ENCODE data around the gene TRIM60.
"Not testable (repeated sequence)": the region's sequence is repeated elsewhere in the genome, so short reads cannot be mapped to it uniquely, and the experiment has no call there.

The TRIM60 gene

GRCh38 chr4:165055601-165056000 is 23.8 kb downstream of the TRIM60 start:
- no peak overlapping the region for H2BK5ac ChIP-seq (ENCODE audit: low read length)
- H3K4me2 ChIP-seq (ENCODE audit: low read length): no peak overlapping the region
- no peak overlapping the region for H3K23ac ChIP-seq (ENCODE audit: low read length)
- no peak overlapping the region for H4K5ac ChIP-seq (ENCODE audit: low read length)
- no peak overlapping the region for H3K4me3 ChIP-seq (ENCODE audit: low read length)
- H3K27ac ChIP-seq (ENCODE audit: low read depth, low read length): no peak overlapping the region
- no peak for DNase-seq
- no peaks in the 10 kb centered on the region for H3K79me2 ChIP-seq (ENCODE audit: control insufficient read depth, insufficient read depth, low read length)
- H3K4ac ChIP-seq (ENCODE audit: low read depth, low read length): no peak overlapping the region
- H4K8ac ChIP-seq (ENCODE audit: low read depth, low read length): no peak overlapping the region
- H3K56ac ChIP-seq (ENCODE audit: low read length): no peak overlapping the region
- H3K27me3 ChIP-seq (ENCODE audit: insufficient read depth, low read length, poor library complexity): no peaks in the 10 kb centered on the region
- H3K9ac ChIP-seq (ENCODE audit: low read length): no peak overlapping the region
- no peak overlapping the region for H2AK5ac ChIP-seq (ENCODE audit: low read length)
- H3K36me3 ChIP-seq (ENCODE audit: control insufficient read depth, insufficient read depth, low read length): no peaks in the 10 kb centered on the region
- no CpG with 5 or more reads among the region's 9 CpGs for WGBS (ENCODE audit: extremely low coverage, insufficient coverage, low lambda C conversion rate)
- H3K4me1 ChIP-seq (ENCODE audit: control insufficient read depth, low read depth, low read length): no peaks in the 10 kb centered on the region
- no peaks in the 10 kb centered on the region for H3K79me1 ChIP-seq (ENCODE audit: low read length)
- no peak overlapping the region for H3K18ac ChIP-seq (ENCODE audit: low read length)
- H2BK120ac ChIP-seq (ENCODE audit: low read depth, low read length): no peak overlapping the region
- H2BK15ac ChIP-seq (replicated peaks; ENCODE audit: low read depth): no peak overlapping the region

DNA sequence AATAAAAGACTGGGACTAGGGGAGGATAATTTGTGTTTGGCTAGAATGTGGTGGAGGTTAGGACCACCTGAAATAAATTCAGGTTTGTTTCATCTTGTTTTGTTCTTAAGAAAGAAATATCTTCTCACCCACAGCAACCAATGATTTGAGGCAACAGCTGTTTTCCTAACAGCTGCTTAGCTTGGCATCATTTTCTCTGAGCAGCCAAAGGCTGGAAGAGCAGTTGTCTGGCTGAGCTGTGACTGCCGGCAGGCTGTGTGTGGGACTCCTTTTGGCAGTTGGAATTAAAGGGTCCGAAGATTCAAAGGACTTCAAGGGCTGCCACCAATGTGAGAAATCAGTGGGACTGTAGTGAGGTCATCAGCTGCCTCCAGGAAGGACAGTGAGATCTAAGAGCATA is 26.9 kb downstream of the TRIM60 start:
- Histone ChIP-seq H3K56ac (ENCODE audit: low read length) (no peak overlapping the region), H2AK5ac (ENCODE audit: low read length) (no peak overlapping the region), H3K4me2 (ENCODE audit: low read length) (no peak overlapping the region), H4K5ac (ENCODE audit: low read length) (no peak overlapping the region), H3K27ac (ENCODE audit: low read depth, low read length) (no peak overlapping the region), H3K79me2 (ENCODE audit: control insufficient read depth, insufficient read depth, low read length) (no peaks in the 10 kb centered on the region), H3K79me1 (ENCODE audit: low read length) (no peaks in the 10 kb centered on the region), H2BK120ac (ENCODE audit: low read depth, low read length) (no peak overlapping the region), H2BK15ac (replicated peaks; ENCODE audit: low read depth) (no peak overlapping the region), H3K4me3 (ENCODE audit: low read length) (no peak overlapping the region), H3K9ac (ENCODE audit: low read length) (no peak overlapping the region), H3K4ac (ENCODE audit: low read depth, low read length) (no peak overlapping the region), H3K36me3 (ENCODE audit: control insufficient read depth, insufficient read depth, low read length) (no peaks in the 10 kb centered on the region), H2BK5ac (ENCODE audit: low read length) (no peak overlapping the region), H3K4me1 (ENCODE audit: control insufficient read depth, low read depth, low read length) (no peaks in the 10 kb centered on the region), H3K23ac (ENCODE audit: low read length) (no peak overlapping the region), H3K27me3 (ENCODE audit: insufficient read depth, low read length, poor library complexity) (no peaks in the 10 kb centered on the region), H3K18ac (ENCODE audit: low read length) (no peak overlapping the region), H4K8ac (ENCODE audit: low read depth, low read length) (no peak overlapping the region)
- WGBS (ENCODE audit: extremely low coverage, insufficient coverage, low lambda C conversion rate): no CpG with 5 or more reads among the region's 2 CpGs
- no peak for DNase-seq

DNA sequence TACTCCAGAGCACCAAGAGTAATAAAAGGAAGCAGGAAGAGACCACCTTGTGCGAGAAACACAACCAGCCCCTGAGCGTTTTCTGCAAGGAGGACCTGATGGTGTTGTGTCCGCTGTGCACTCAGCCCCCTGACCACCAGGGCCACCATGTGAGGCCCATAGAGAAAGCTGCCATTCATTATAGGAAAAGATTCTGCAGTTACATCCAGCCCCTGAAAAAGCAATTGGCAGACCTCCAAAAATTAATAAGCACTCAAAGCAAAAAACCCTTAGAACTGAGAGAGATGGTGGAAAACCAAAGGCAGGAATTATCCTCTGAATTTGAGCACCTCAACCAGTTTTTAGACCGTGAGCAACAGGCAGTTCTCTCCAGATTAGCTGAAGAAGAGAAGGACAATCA is 27.6 kb downstream of the TRIM60 start:
- no peak overlapping the region for H3K4me3 ChIP-seq (ENCODE audit: low read length)
- no peaks in the 10 kb centered on the region for H3K27me3 ChIP-seq (ENCODE audit: insufficient read depth, low read length, poor library complexity)
- no peaks in the 10 kb centered on the region for H3K79me1 ChIP-seq (ENCODE audit: low read length)
- H4K5ac ChIP-seq (ENCODE audit: low read length): no peak overlapping the region
- no peak overlapping the region for H3K56ac ChIP-seq (ENCODE audit: low read length)
- H2BK5ac ChIP-seq (ENCODE audit: low read length): no peak overlapping the region
- no peaks in the 10 kb centered on the region for H3K36me3 ChIP-seq (ENCODE audit: control insufficient read depth, insufficient read depth, low read length)
- H3K18ac ChIP-seq (ENCODE audit: low read length): no peak overlapping the region
- no peak overlapping the region for H2BK15ac ChIP-seq (replicated peaks; ENCODE audit: low read depth)
- H3K23ac ChIP-seq (ENCODE audit: low read length): no peak overlapping the region
- H3K27ac ChIP-seq (ENCODE audit: low read depth, low read length): no peak overlapping the region
- H3K4ac ChIP-seq (ENCODE audit: low read depth, low read length): no peak overlapping the region
- H2BK120ac ChIP-seq (ENCODE audit: low read depth, low read length): no peak overlapping the region
- no peak overlapping the region for H3K9ac ChIP-seq (ENCODE audit: low read length)
- H3K79me2 ChIP-seq (ENCODE audit: control insufficient read depth, insufficient read depth, low read length): no peaks in the 10 kb centered on the region
- WGBS (ENCODE audit: extremely low coverage, insufficient coverage, low lambda C conversion rate): no CpG with 5 or more reads among the region's 4 CpGs
- no peak overlapping the region for H3K4me2 ChIP-seq (ENCODE audit: low read length)
- DNase-seq: no peak
- H3K4me1 ChIP-seq (ENCODE audit: control insufficient read depth, low read depth, low read length): no peaks in the 10 kb centered on the region
- no peak overlapping the region for H2AK5ac ChIP-seq (ENCODE audit: low read length)
- H4K8ac ChIP-seq (ENCODE audit: low read depth, low read length): no peak overlapping the region

DNA sequence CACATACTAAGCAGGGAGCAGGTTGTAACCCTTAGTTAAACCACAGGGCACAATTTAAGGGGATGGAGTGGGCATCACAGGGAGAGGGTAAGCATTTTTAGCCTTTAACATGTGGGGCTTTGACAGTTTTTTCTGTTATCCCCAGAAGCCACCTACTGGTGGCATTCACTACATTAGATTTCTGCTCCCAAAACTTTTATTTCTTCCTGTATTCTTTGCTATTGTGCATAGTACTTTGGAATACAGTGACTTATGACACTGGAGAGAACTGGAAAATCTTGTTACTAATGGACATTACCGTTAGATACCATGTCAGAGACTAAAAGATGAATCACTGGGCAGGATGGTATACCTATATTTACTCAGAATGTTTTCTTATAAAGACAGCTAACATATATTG is 29.1 kb downstream of the TRIM60 start:
- Histone ChIP-seq H3K9ac (ENCODE audit: low read length) (no peak overlapping the region), H2BK5ac (ENCODE audit: low read length) (no peak overlapping the region), H3K4me2 (ENCODE audit: low read length) (no peak overlapping the region), H4K8ac (ENCODE audit: low read depth, low read length) (no peak overlapping the region), H3K4me3 (ENCODE audit: low read length) (no peak overlapping the region), H2BK15ac (replicated peaks; ENCODE audit: low read depth) (no peak overlapping the region), H3K18ac (ENCODE audit: low read length) (no peak overlapping the region), H3K4me1 (ENCODE audit: control insufficient read depth, low read depth, low read length) (no peaks in the 10 kb centered on the region), H2BK120ac (ENCODE audit: low read depth, low read length) (no peak overlapping the region), H4K5ac (ENCODE audit: low read length) (no peak overlapping the region), H3K4ac (ENCODE audit: low read depth, low read length) (no peak overlapping the region), H3K27ac (ENCODE audit: low read depth, low read length) (no peak overlapping the region), H3K36me3 (ENCODE audit: control insufficient read depth, insufficient read depth, low read length) (no peaks in the 10 kb centered on the region), H3K23ac (ENCODE audit: low read length) (no peak overlapping the region), H3K79me2 (ENCODE audit: control insufficient read depth, insufficient read depth, low read length) (no peaks in the 10 kb centered on the region), H2AK5ac (ENCODE audit: low read length) (no peak overlapping the region), H3K27me3 (ENCODE audit: insufficient read depth, low read length, poor library complexity) (no peaks in the 10 kb centered on the region), H3K56ac (ENCODE audit: low read length) (no peak overlapping the region), H3K79me1 (ENCODE audit: low read length) (no peaks in the 10 kb centered on the region)
- no peak for DNase-seq
- WGBS (ENCODE audit: extremely low coverage, insufficient coverage, low lambda C conversion rate): no CpG with 5 or more reads among the region's 1 CpG

DNA sequence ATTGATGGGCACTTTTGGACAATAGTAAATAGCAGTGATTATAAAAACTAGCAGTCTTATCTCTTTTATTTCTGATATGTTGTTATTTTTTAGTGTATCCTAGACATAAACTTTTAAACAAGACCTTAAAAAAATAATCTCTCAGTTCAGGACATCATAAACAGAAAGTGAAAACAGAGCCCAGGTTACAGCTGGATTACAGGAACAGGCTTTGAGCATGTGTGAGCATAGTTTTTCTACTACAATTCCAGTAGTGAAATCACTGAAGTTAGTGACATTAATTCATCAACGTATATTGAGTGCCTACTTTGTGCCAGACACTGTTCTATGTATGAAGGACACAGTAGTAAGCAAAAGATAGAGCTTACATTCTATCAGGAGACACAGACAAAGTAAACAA is 38.8 kb downstream of the TRIM60 start:
- no peak overlapping the region for H2BK120ac ChIP-seq (ENCODE audit: low read depth, low read length)
- no peaks in the 10 kb centered on the region for H3K27me3 ChIP-seq (ENCODE audit: insufficient read depth, low read length, poor library complexity)
- no peak overlapping the region for H3K23ac ChIP-seq (ENCODE audit: low read length)
- H3K36me3 ChIP-seq (ENCODE audit: control insufficient read depth, insufficient read depth, low read length): no peaks in the 10 kb centered on the region
- no peak overlapping the region for H3K27ac ChIP-seq (ENCODE audit: low read depth, low read length)
- WGBS (ENCODE audit: extremely low coverage, insufficient coverage, low lambda C conversion rate): no CpG with 5 or more reads among the region's 1 CpG
- no peak overlapping the region for H2BK15ac ChIP-seq (replicated peaks; ENCODE audit: low read depth)
- no peak overlapping the region for H4K8ac ChIP-seq (ENCODE audit: low read depth, low read length)
- no peak overlapping the region for H3K4me3 ChIP-seq (ENCODE audit: low read length)
- H3K79me2 ChIP-seq (ENCODE audit: control insufficient read depth, insufficient read depth, low read length): no peaks in the 10 kb centered on the region
- H3K56ac ChIP-seq (ENCODE audit: low read length): no peak overlapping the region
- H4K5ac ChIP-seq (ENCODE audit: low read length): no peak overlapping the region
- H3K4me2 ChIP-seq (ENCODE audit: low read length): no peak overlapping the region
- H3K79me1 ChIP-seq (ENCODE audit: low read length): no peaks in the 10 kb centered on the region
- no peak overlapping the region for H2AK5ac ChIP-seq (ENCODE audit: low read length)
- H3K9ac ChIP-seq (ENCODE audit: low read length): no peak overlapping the region
- H3K4ac ChIP-seq (ENCODE audit: low read depth, low read length): no peak overlapping the region
- no peak overlapping the region for H2BK5ac ChIP-seq (ENCODE audit: low read length)
- H3K4me1 ChIP-seq (ENCODE audit: control insufficient read depth, low read depth, low read length): no peaks in the 10 kb centered on the region
- H3K18ac ChIP-seq (ENCODE audit: low read length): no peak overlapping the region
- no peak for DNase-seq

DNA sequence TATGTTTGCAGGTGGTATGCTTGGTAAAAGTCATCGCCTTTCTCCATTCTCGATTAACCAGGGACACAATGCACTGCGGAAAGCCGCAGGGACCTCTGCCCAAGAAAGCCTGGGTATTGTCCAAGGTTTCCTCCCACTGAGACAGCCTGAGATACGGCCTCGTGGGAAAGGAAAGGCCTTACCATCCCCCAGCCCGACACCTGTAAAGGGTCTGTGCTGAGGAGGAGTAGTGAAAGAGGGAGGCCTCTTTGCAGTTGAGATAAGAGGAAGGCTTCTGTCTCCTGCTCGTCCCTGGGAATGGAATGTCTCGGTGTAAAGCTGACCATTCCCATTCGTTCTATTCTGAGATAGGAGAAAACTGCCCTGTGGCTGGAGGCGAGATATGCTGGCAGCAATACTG is 41.5 kb downstream of the TRIM60 start:
- not testable (repeated sequence) for H3K79me1 ChIP-seq (ENCODE audit: low read length); H2AK5ac ChIP-seq (ENCODE audit: low read length); H3K27me3 ChIP-seq (ENCODE audit: insufficient read depth, low read length, poor library complexity); H2BK120ac ChIP-seq (ENCODE audit: low read depth, low read length); H3K36me3 ChIP-seq (ENCODE audit: control insufficient read depth, insufficient read depth, low read length); H3K18ac ChIP-seq (ENCODE audit: low read length); H3K56ac ChIP-seq (ENCODE audit: low read length); H2BK15ac ChIP-seq (replicated peaks; ENCODE audit: low read depth); H4K5ac ChIP-seq (ENCODE audit: low read length); H3K27ac ChIP-seq (ENCODE audit: low read depth, low read length); H3K79me2 ChIP-seq (ENCODE audit: control insufficient read depth, insufficient read depth, low read length); H3K4ac ChIP-seq (ENCODE audit: low read depth, low read length); H4K8ac ChIP-seq (ENCODE audit: low read depth, low read length); H3K9ac ChIP-seq (ENCODE audit: low read length); H3K23ac ChIP-seq (ENCODE audit: low read length); H3K4me3 ChIP-seq (ENCODE audit: low read length); H3K4me2 ChIP-seq (ENCODE audit: low read length); H2BK5ac ChIP-seq (ENCODE audit: low read length); H3K4me1 ChIP-seq (ENCODE audit: control insufficient read depth, low read depth, low read length)
- peak; percentile 77 for DNase-seq
- no CpG with 5 or more reads among the region's 11 CpGs for WGBS (ENCODE audit: extremely low coverage, insufficient coverage, low lambda C conversion rate)
